Loucy (cell line): Measurements from ENCODE around the gene ZNF211.

ENCODE experiments used
- CTCF ChIP-seq: fragments of 200-600 bp; sonication (generic); conservative IDR thresholded peaks from 2 replicates; pipeline ENCODE4 v1.5.1; 2014; ENCODE audit warnings: mild to moderate bottlenecking, antibody characterized with exemption, low read length
- EZH2phosphoT487 ChIP-seq: fragments of 200-600 bp; IDR thresholded peaks from 2 replicates; pipeline ENCODE4 v1.6.1; 2018; ENCODE audit warnings: antibody characterized with exemption, mild to moderate bottlenecking, moderate library complexity, borderline replicate concordance

- no peak for TF ChIP-seq CTCF
- no peak for TF ChIP-seq EZH2phosphoT487
These were observed at the start of gene ZNF211 for GRCh38 chr19:57632987-57633831.
